PC-3 (cell line): ENCODE results near the gene SCMH1.

Experiments
- EZH2 ChIP-seq: fragments of 300-600 bp; sonication (generic); IDR thresholded peaks from one replicate; pipeline ENCODE4 v1.6.1; 2017; ENCODE audit warnings: antibody characterized with exemption, mild to moderate bottlenecking, low read length; ENCODE audit not compliant: unreplicated experiment
- TF ChIP-seq, protein P1 (sequence below): fragments of 300-600 bp; sonication (generic); conservative IDR thresholded peaks from 2 replicates; pipeline ENCODE4 v1.5.1; 2017; ENCODE audit warnings: antibody characterized with exemption, low read depth, mild to moderate bottlenecking, low read length

DNA sequence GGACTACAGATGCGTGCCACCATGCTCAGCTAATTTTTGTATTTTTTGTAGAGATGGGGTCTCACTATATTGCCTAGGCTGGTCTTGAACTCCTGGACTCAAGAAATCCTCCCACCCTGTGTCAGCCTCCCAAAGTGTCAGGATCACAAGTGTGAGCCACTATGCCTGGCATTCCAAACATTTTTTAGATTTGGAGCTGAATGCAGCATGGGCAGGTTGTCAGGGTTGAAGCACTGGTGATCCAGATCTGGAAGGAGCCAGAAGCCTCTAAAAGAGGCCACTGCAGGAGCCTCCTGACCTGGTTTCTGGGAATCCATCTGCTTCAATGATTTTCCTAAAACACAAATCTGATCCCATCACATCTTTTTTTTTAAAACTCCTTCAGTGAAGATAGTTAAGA is 264.4 kb downstream of the SCMH1 start:
- TF ChIP-seq, protein P1, sequence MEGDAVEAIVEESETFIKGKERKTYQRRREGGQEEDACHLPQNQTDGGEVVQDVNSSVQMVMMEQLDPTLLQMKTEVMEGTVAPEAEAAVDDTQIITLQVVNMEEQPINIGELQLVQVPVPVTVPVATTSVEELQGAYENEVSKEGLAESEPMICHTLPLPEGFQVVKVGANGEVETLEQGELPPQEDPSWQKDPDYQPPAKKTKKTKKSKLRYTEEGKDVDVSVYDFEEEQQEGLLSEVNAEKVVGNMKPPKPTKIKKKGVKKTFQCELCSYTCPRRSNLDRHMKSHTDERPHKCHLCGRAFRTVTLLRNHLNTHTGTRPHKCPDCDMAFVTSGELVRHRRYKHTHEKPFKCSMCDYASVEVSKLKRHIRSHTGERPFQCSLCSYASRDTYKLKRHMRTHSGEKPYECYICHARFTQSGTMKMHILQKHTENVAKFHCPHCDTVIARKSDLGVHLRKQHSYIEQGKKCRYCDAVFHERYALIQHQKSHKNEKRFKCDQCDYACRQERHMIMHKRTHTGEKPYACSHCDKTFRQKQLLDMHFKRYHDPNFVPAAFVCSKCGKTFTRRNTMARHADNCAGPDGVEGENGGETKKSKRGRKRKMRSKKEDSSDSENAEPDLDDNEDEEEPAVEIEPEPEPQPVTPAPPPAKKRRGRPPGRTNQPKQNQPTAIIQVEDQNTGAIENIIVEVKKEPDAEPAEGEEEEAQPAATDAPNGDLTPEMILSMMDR: no peak
- TF ChIP-seq EZH2: no peak
